ENCODE measurements around the gene NDUFV1.
A peak's percentile ranks its signal among the peaks of the same experiment; 100 is the strongest.

Gene NDUFV1

DNA sequence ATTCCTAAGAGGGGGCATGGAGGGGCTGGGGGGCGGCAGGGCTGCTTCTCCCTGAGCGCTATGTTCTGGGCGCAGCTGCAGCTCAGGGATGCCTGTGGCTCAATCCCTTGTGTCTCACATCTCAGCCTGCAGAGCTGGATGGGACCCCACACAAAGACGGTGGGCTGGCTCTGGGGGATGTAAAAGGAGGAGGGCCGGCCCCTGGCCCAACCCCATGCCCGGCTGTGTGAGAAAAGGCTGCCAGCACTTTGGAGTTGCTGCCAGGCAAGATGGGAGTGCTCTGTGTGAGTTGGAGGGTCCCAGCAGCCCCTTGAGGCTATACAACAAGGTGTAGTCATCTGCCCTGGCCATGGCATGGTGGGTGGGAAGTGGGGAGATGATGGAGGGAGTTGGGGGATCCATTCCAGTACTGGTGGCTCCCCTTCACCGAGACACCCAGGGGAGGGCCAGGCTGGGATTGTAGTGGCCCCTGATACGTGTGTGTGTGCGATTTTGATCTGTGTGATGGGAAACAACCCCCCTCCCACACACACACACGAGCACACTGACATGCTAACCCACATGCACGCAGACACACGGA is 34.1 kb downstream of the NDUFV1 start:
- no peak for TF ChIP-seq CTCF (IDR thresholded peaks at IDR 0.05; ENCODE audit: low read depth, low read length)
- H3K4me3 ChIP-seq (ENCODE audit: low read depth, low read length), result no peak overlapping the region

GRCh38 chr11:67641338-67642172 is 34.8 kb downstream of the NDUFV1 start:
- no peak overlapping the region for H3K4me3 ChIP-seq (ENCODE audit: low read depth, low read length)
- TF ChIP-seq CTCF (IDR thresholded peaks at IDR 0.05; ENCODE audit: low read depth, low read length), result no peak

- no peak overlapping the region for H3K4me3 ChIP-seq (ENCODE audit: low read depth, low read length)
- no peak for TF ChIP-seq CTCF (IDR thresholded peaks at IDR 0.05; ENCODE audit: low read depth, low read length)
These were observed 35.7 kb downstream of the NDUFV1 start for GRCh38 chr11:67642173-67643120.

DNA sequence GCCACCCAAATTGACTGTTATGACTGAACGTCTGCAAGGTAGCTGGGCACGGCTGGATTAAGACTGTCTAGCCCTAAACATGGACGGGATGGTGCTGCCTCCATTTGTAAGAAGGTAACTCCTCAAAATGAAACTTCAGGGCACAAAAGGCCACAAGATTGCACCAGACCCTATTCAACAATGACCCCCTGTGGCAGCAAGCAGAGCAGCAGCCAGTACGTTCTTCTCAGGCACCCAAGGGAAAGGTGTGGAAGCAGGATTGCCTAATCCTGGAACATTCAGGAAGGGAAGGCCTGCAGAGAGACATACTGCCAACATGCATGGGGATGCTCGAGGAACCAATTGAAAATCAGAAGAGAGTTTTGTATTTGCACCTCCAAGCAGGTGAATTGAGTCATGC is 37.3 kb downstream of the NDUFV1 start:
- H3K4me3 ChIP-seq (ENCODE audit: low read depth, low read length), result no peak overlapping the region
- TF ChIP-seq CTCF (IDR thresholded peaks at IDR 0.05; ENCODE audit: low read depth, low read length), result peak; percentile 28; the same call in 1 of the 2 replicates

GRCh38 chr11:67644472-67645418 is 38.0 kb downstream of the NDUFV1 start:
- TF ChIP-seq CTCF (IDR thresholded peaks at IDR 0.05; ENCODE audit: low read depth, low read length), result no peak
- H3K4me3 ChIP-seq (ENCODE audit: low read depth, low read length), result no peak overlapping the region
